ENCODE results near the gene KLHL9. TPM values are rescaled to one million over a fixed set of nuclear protein-coding genes. Genes with fewer than 3 reads are reported as not detected.
"Not testable (repeated sequence)": the region's sequence is repeated elsewhere in the genome, so short reads cannot be mapped to it uniquely, and the experiment has no call there.

Gene KLHL9
- total RNA-seq, 1 donor from 2014 or later = 35.2 TPM

DNA sequence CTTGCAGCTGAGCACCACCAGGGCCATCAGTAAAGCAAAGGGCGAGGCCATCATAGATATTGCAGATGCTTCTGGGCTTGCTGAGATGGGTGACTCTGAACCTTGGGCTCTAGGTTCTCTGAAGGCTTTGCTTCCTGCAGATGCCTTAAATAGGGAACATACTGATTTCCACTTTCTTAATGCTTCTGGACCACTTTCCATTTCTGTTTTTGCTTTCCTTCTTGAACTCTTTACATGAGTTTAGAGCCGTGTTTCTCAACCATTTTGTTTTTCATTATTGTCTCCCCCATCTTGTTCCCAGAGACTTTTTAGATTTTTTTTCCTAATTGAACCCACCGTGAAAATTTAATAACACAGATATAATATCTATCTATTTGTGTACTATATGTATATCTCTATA is 32.8 kb upstream of the KLHL9 start, which contains the start of gene IFNA13:
Gene IFNA13, minus strand, starts transcription at position 101 of the 400 bp plus-strand sequence. Its CDS starts 47 bp downstream, at position 54.
- no peak within 1 kb of the TSS for H3K27ac Mint-ChIP-seq (ENCODE audit: unreplicated experiment)
- no peaks in the 10 kb centered on the region for H3K9me3 Mint-ChIP-seq (ENCODE audit: unreplicated experiment)
- TF ChIP-seq, protein P1, sequence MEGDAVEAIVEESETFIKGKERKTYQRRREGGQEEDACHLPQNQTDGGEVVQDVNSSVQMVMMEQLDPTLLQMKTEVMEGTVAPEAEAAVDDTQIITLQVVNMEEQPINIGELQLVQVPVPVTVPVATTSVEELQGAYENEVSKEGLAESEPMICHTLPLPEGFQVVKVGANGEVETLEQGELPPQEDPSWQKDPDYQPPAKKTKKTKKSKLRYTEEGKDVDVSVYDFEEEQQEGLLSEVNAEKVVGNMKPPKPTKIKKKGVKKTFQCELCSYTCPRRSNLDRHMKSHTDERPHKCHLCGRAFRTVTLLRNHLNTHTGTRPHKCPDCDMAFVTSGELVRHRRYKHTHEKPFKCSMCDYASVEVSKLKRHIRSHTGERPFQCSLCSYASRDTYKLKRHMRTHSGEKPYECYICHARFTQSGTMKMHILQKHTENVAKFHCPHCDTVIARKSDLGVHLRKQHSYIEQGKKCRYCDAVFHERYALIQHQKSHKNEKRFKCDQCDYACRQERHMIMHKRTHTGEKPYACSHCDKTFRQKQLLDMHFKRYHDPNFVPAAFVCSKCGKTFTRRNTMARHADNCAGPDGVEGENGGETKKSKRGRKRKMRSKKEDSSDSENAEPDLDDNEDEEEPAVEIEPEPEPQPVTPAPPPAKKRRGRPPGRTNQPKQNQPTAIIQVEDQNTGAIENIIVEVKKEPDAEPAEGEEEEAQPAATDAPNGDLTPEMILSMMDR (IDR thresholded peaks at IDR 0.05) = no peak
- no peaks in the 10 kb centered on the region for H3K4me1 Mint-ChIP-seq (ENCODE audit: unreplicated experiment)
- no peak within 1 kb of the TSS for H3K4me3 Mint-ChIP-seq (ENCODE audit: unreplicated experiment)
- H3K36me3 Mint-ChIP-seq (ENCODE audit: unreplicated experiment) = no peaks in the 10 kb centered on the region
- no peak for DNase-seq (ENCODE audit: extremely low spot score, unreplicated experiment)
- peaks cover 44% of the 10 kb centered on the region for H3K27me3 Mint-ChIP-seq (ENCODE audit: unreplicated experiment)

DNA sequence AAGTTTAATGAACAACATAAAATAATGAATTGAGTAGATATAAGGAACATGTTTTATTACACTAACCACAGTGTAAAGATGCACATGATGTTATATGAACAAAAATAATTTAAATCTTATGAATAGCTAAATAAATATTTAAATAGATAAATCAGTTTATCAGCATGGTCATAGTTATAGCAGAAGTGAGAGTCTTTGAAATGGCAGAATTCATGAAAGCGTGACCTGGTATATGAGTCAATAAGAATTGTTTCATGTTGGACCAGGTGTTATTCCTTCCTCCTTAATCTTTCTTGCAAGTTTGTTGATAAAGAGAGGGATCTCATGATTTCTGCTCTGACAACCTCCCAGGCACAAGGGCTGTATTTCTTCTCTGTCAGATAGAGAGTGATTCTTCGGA is 32.0 kb upstream of the KLHL9 start:
- H3K9me3 Mint-ChIP-seq (ENCODE audit: unreplicated experiment); DNase-seq (ENCODE audit: extremely low spot score, unreplicated experiment); H3K36me3 Mint-ChIP-seq (ENCODE audit: unreplicated experiment); H3K27ac Mint-ChIP-seq (ENCODE audit: unreplicated experiment); H3K4me3 Mint-ChIP-seq (ENCODE audit: unreplicated experiment); H3K4me1 Mint-ChIP-seq (ENCODE audit: unreplicated experiment): not testable (repeated sequence)
- peaks cover 44% of the 10 kb centered on the region for H3K27me3 Mint-ChIP-seq (ENCODE audit: unreplicated experiment)

DNA sequence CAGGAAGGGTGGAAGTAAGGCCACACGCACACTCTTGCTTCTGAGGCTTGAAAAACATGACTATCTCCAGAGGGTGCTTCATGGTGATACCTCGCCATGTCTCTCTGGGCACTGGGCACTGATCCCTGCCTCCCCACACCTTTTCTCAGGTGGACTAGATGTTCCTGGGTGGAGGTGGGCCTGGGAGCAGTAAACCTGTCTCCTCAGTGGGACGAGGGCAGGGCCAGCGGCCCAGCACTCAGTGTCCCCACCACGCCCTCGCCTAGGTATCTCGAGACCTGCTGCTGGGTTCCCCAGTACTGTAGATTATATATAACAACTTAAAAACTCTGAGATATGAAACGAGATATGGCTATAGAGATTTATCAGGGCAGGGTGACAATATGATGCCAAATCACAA is 27.1 kb upstream of the KLHL9 start:
- TF ChIP-seq, protein P1 (IDR thresholded peaks at IDR 0.05) = no peak
- Mint-ChIP-seq H3K9me3 (ENCODE audit: unreplicated experiment) (no peaks in the 10 kb centered on the region), H3K27ac (ENCODE audit: unreplicated experiment) (no peak overlapping the region), H3K36me3 (ENCODE audit: unreplicated experiment) (no peaks in the 10 kb centered on the region), H3K4me1 (ENCODE audit: unreplicated experiment) (no peaks in the 10 kb centered on the region), H3K27me3 (ENCODE audit: unreplicated experiment) (peaks cover 40% of the 10 kb centered on the region), H3K4me3 (ENCODE audit: unreplicated experiment) (no peak overlapping the region)
- DNase-seq (ENCODE audit: extremely low spot score, unreplicated experiment) = no peak

DNA sequence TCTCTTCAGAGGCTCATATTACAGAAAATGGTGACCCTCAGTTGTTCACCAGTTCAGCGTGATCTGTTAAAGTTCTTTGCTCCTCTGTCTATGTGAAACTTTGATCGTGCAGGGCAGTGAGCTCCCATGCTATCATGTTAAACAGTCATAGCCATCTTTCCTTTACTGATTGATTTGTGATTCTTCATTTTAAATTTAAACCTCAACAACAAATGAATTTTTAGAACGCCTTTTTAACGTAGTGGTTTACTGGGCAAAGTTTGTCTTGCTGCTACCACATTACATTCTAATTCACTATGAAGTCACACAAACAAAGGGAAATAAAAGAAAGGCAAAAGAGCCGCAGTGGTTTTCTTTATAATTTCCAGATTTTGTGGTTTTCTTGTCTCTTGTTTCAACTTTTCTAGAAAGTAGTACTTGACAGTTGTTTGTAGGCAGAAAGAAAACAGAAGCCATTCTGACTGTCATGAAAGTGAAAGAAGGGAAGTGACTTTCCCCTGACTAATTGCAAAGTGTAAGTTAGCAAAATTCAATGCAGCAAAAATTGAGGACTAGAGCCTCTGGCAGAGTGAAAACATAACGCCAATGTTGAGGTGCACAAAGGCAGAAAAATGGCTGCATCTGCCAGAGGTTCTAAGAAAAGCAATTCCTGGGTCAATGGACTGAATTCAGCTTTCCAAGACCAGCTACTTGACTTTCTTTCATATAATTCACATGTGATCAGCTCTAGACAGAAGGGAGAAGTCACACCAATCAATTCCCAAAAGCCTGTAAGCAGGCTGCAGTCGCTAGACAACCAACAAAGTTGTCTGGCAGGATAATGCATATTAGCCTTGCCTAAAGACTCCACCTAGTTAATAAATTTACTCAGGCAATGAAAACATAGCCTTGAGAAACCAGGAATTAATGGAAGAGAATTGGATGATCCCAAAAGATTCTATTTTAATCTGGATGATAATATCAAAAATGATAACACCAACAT is 22.6 kb upstream of the KLHL9 start:
- Mint-ChIP-seq H3K4me3 (ENCODE audit: unreplicated experiment) (no peak overlapping the region), H3K4me1 (ENCODE audit: unreplicated experiment) (no peaks in the 10 kb centered on the region), H3K9me3 (ENCODE audit: unreplicated experiment) (no peaks in the 10 kb centered on the region), H3K27ac (ENCODE audit: unreplicated experiment) (no peak overlapping the region), H3K27me3 (ENCODE audit: unreplicated experiment) (peaks cover 43% of the 10 kb centered on the region), H3K36me3 (ENCODE audit: unreplicated experiment) (no peaks in the 10 kb centered on the region)
- DNase-seq (ENCODE audit: extremely low spot score, unreplicated experiment) = no peak
- TF ChIP-seq, protein P1 (IDR thresholded peaks at IDR 0.05) = no peak

DNA sequence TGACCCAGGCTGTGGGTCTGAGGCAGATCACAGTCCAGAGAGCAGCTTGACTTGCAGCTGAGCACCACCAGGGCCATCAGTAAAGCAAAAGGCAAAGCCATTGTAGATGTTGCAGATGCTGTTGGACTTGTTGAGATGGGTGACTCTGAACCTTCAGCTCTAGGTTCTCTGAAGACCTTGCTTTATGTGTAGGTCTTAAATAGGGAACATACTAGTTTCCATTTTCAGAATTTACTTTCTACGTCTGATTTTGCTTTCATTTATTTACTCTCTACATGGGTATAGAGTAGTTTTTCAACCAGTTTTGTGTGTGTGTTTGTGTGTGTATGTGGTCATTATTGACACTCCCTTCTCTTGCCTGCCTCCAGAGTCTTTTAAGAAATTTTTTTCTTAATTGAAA is 15.6 kb upstream of the KLHL9 start, which contains the start of gene IFNA6:
Gene IFNA6, minus strand, starts transcription at position 101 of the 400 bp plus-strand sequence. Its CDS starts 0 bp downstream, at position 101.
- DNase-seq (ENCODE audit: extremely low spot score, unreplicated experiment) = no peak
- H3K4me1 Mint-ChIP-seq (ENCODE audit: unreplicated experiment) = no peaks in the 10 kb centered on the region
- peaks cover 62% of the 10 kb centered on the region for H3K27me3 Mint-ChIP-seq (ENCODE audit: unreplicated experiment)
- H3K9me3 Mint-ChIP-seq (ENCODE audit: unreplicated experiment) = no peaks in the 10 kb centered on the region
- H3K4me3 Mint-ChIP-seq (ENCODE audit: unreplicated experiment) = no peak within 1 kb of the TSS
- H3K27ac Mint-ChIP-seq (ENCODE audit: unreplicated experiment) = no peak within 1 kb of the TSS
- no peaks in the 10 kb centered on the region for H3K36me3 Mint-ChIP-seq (ENCODE audit: unreplicated experiment)
- TF ChIP-seq, protein P1 (IDR thresholded peaks at IDR 0.05) = no peak
